Fibroblast of mammary gland (primary cell): ENCODE data around the gene SLC35B2.

Source experiments
- DNase-seq: peaks from one replicate; pipeline ENCODE4 v3.0.0-alpha.2; 2010; ENCODE audit warnings: low read depth
- H3K4me3 ChIP-seq: 2 replicates; pipeline ENCODE4 v1.5.1; 2011; ENCODE audit warnings: low read depth, mild to moderate bottlenecking, low read length, moderate library complexity; ENCODE audit not compliant: control insufficient read depth
- TF ChIP-seq, protein P1 (sequence below): conservative IDR thresholded peaks from 2 replicates; pipeline ENCODE4 v1.5.1; 2011; ENCODE audit warnings: low read depth, low read length, inconsistent platforms; ENCODE audit not compliant: control insufficient read depth, insufficient read depth

SLC35B2 gene

GRCh38 chr6:44294832-44295791, 37.8 kb upstream of the SLC35B2 start:
- no peak overlapping the region for H3K4me3 ChIP-seq
- TF ChIP-seq, protein P1, sequence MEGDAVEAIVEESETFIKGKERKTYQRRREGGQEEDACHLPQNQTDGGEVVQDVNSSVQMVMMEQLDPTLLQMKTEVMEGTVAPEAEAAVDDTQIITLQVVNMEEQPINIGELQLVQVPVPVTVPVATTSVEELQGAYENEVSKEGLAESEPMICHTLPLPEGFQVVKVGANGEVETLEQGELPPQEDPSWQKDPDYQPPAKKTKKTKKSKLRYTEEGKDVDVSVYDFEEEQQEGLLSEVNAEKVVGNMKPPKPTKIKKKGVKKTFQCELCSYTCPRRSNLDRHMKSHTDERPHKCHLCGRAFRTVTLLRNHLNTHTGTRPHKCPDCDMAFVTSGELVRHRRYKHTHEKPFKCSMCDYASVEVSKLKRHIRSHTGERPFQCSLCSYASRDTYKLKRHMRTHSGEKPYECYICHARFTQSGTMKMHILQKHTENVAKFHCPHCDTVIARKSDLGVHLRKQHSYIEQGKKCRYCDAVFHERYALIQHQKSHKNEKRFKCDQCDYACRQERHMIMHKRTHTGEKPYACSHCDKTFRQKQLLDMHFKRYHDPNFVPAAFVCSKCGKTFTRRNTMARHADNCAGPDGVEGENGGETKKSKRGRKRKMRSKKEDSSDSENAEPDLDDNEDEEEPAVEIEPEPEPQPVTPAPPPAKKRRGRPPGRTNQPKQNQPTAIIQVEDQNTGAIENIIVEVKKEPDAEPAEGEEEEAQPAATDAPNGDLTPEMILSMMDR, result no peak
- no peak for DNase-seq

GRCh38 chr6:44292661-44293365, 35.5 kb upstream of the SLC35B2 start:
- TF ChIP-seq, protein P1, result no peak
- DNase-seq, result no peak
- H3K4me3 ChIP-seq, result no peak overlapping the region

GRCh38 chr6:44291841-44292240, 34.5 kb upstream of the SLC35B2 start:
- TF ChIP-seq, protein P1, result no peak
- no peak overlapping the region for H3K4me3 ChIP-seq
- DNase-seq, result no peak

GRCh38 chr6:44289726-44290260, 32.5 kb upstream of the SLC35B2 start:
- DNase-seq, result no peak
- TF ChIP-seq, protein P1, result no peak
- no peak overlapping the region for H3K4me3 ChIP-seq

DNA sequence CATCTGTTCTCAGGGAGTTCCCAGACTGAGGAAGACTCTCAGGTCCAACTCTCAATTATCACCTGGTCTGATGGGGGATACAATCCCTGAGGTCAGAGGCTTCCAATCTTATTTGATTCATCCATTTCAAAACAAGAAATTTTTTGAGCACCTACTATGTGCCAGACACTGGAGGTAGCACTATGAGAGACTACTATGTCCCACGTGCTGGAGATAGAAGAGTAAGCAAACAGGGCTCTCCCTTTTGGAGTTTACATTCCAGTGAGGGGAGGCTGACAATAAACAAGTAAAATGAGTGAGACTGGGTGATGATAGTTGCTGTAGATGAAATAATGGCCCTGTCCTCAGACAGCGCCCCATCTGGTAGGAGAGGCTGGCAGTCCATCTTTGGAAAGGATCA, 29.4 kb upstream of the SLC35B2 start:
- no peak for DNase-seq
- TF ChIP-seq, protein P1, result no peak
- H3K4me3 ChIP-seq, result no peak overlapping the region

DNA sequence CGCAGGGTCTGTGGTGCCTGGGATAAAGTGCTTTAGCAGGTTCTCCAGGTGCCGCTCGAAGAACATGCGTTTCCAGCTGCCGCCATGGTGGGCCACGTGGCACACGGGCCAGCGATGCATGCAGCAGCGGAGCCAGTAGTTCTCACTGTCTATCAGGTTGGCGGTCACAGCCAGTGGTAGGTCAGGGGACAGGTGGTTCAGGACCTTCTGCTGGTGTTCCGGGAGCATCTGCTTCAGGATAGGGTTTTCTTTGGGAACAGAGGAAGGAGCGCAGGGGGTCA, 28.9 kb upstream of the SLC35B2 start:
- TF ChIP-seq, protein P1, result no peak
- no peak overlapping the region for H3K4me3 ChIP-seq
- no peak for DNase-seq
